Glutamatergic neuron (in vitro differentiated cells): ENCODE data around the gene PLXNA2. TPM values are rescaled to one million over a fixed set of nuclear protein-coding genes. Genes with fewer than 3 reads are reported as not detected.

ENCODE experiments used
- DNase-seq: peaks from one replicate; pipeline ENCODE4 v3.0.0; 2022
- H3K27ac Mint-ChIP-seq: one replicate; pipeline ENCODE4 v1.8.0; 2020; ENCODE audit warnings: mild to moderate bottlenecking, mixed read lengths, inconsistent platforms; ENCODE audit not compliant: unreplicated experiment
- H3K27me3 Mint-ChIP-seq: one replicate; pipeline ENCODE4 v1.8.0; 2020; ENCODE audit warnings: mild to moderate bottlenecking, moderate library complexity, mixed read lengths, inconsistent platforms; ENCODE audit not compliant: unreplicated experiment
- H3K36me3 Mint-ChIP-seq: one replicate; pipeline ENCODE4 v1.8.0; 2020; ENCODE audit warnings: mild to moderate bottlenecking, mixed read lengths, inconsistent platforms; ENCODE audit not compliant: unreplicated experiment
- H3K4me1 Mint-ChIP-seq: one replicate; pipeline ENCODE4 v1.8.0; 2020; ENCODE audit warnings: mild to moderate bottlenecking, low read depth, mixed read lengths, inconsistent platforms; ENCODE audit not compliant: unreplicated experiment
- H3K4me3 Mint-ChIP-seq: one replicate; pipeline ENCODE4 v1.8.0; 2020; ENCODE audit warnings: mild to moderate bottlenecking, mixed read lengths, inconsistent platforms; ENCODE audit not compliant: unreplicated experiment
- H3K9me3 Mint-ChIP-seq: one replicate; pipeline ENCODE4 v1.8.0; 2020; ENCODE audit warnings: mild to moderate bottlenecking, moderate library complexity, mixed read lengths, inconsistent platforms; ENCODE audit not compliant: unreplicated experiment
- total RNA-seq: library from RNA; stranded (reverse); fragmentation: NEBNext Ultra II Directional; extraction: Animal tissue kit (Norgen Biotek cat#: 25700); gene quantifications from one replicate; pipeline ENCODE4 v1.2.1, GENCODE V29; 2021; ENCODE audit not compliant: unreplicated experiment
- TF ChIP-seq, protein P1 (sequence below): fragments of 200-600 bp; sonication (generic); IDR thresholded peaks from one replicate; pipeline ENCODE4 v1.5.0; 2021; ENCODE audit not compliant: partially characterized antibody, unreplicated experiment

The PLXNA2 gene
- total RNA-seq, 1 donor from 2014 or later: 66.0 TPM

GRCh38 chr1:208009706-208010444, 234.3 kb downstream of the PLXNA2 start:
- Mint-ChIP-seq H3K27ac (no peak overlapping the region), H3K36me3 (no peaks in the 10 kb centered on the region), H3K4me3 (no peak overlapping the region), H3K9me3 (peaks cover 2% of the 10 kb centered on the region), H3K27me3 (no peaks in the 10 kb centered on the region), H3K4me1 (peaks cover 13% of the 10 kb centered on the region)
- TF ChIP-seq, protein P1, sequence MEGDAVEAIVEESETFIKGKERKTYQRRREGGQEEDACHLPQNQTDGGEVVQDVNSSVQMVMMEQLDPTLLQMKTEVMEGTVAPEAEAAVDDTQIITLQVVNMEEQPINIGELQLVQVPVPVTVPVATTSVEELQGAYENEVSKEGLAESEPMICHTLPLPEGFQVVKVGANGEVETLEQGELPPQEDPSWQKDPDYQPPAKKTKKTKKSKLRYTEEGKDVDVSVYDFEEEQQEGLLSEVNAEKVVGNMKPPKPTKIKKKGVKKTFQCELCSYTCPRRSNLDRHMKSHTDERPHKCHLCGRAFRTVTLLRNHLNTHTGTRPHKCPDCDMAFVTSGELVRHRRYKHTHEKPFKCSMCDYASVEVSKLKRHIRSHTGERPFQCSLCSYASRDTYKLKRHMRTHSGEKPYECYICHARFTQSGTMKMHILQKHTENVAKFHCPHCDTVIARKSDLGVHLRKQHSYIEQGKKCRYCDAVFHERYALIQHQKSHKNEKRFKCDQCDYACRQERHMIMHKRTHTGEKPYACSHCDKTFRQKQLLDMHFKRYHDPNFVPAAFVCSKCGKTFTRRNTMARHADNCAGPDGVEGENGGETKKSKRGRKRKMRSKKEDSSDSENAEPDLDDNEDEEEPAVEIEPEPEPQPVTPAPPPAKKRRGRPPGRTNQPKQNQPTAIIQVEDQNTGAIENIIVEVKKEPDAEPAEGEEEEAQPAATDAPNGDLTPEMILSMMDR: no peak
- peak; percentile 30 for DNase-seq

- TF ChIP-seq, protein P1: no peak
- DNase-seq: no peak
- peaks cover 13% of the 10 kb centered on the region for H3K4me1 Mint-ChIP-seq
- H3K4me3 Mint-ChIP-seq: no peak overlapping the region
- peaks cover 2% of the 10 kb centered on the region for H3K9me3 Mint-ChIP-seq
- H3K36me3 Mint-ChIP-seq: no peaks in the 10 kb centered on the region
- no peaks in the 10 kb centered on the region for H3K27me3 Mint-ChIP-seq
- H3K27ac Mint-ChIP-seq: no peak overlapping the region
Measured at GRCh38 chr1:208009303-208009702, 234.9 kb downstream of the PLXNA2 start.

DNA sequence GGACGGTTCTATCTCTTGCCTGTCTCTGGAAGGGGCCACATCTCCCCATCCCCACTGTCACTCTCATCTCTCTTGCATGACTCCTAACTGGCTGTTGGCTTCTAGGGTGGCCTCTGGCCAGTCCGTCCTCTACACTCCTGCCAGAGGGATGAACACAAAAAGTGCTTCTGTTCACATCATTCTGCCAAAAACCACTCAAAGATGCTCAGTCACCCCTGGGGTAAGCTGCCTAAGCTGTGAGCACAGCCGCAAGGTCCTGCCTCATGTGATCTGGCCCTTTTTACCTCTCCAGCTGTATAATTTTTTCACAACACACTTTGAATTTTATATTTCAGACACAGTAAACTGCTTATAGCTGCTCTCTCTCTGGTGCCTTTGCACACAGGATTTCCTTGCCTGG, 235.7 kb downstream of the PLXNA2 start:
- H3K4me3 Mint-ChIP-seq: no peak overlapping the region
- H3K27ac Mint-ChIP-seq: no peak overlapping the region
- H3K4me1 Mint-ChIP-seq: peaks cover 13% of the 10 kb centered on the region
- peaks cover under 1% of the 10 kb centered on the region for H3K27me3 Mint-ChIP-seq
- TF ChIP-seq, protein P1: no peak
- peaks cover 2% of the 10 kb centered on the region for H3K9me3 Mint-ChIP-seq
- DNase-seq: no peak
- H3K36me3 Mint-ChIP-seq: no peaks in the 10 kb centered on the region

DNA sequence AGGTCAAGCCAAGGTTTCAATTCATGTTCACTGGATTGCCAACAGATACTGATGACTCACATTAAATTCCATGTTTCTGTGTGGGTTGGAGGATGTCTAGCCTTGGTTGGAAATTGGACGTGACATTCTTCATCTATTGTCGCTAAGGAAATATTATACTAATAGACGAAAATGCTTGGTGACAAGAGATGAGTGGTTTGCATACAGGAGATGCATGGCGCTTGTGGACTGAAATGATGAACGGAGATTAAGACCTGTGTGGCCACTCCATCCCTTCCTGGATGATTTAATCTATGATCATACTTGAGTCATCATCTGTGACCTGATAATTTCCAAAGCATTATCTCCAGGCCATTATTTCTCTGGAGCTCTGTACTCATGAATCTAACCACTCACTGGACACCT, 236.2 kb downstream of the PLXNA2 start:
- TF ChIP-seq, protein P1: no peak
- Mint-ChIP-seq H3K4me3 (no peak overlapping the region), H3K36me3 (no peaks in the 10 kb centered on the region), H3K4me1 (peaks cover 10% of the 10 kb centered on the region), H3K27ac (no peak overlapping the region), H3K9me3 (peaks cover 2% of the 10 kb centered on the region), H3K27me3 (peaks cover 3% of the 10 kb centered on the region)
- DNase-seq: no peak

- H3K9me3 Mint-ChIP-seq: peaks cover 2% of the 10 kb centered on the region
- peaks cover 9% of the 10 kb centered on the region for H3K4me1 Mint-ChIP-seq
- TF ChIP-seq, protein P1: no peak
- H3K27ac Mint-ChIP-seq: no peak overlapping the region
- H3K27me3 Mint-ChIP-seq: peaks cover 3% of the 10 kb centered on the region
- H3K36me3 Mint-ChIP-seq: no peaks in the 10 kb centered on the region
- no peak for DNase-seq
- no peak overlapping the region for H3K4me3 Mint-ChIP-seq
Measured at GRCh38 chr1:208007319-208007937, 236.8 kb downstream of the PLXNA2 start.
